K562 (cell line): ENCODE measurements around the gene FAM120B. TPM values are rescaled to one million over a fixed set of nuclear protein-coding genes. Genes with fewer than 3 reads are reported as not detected.

Source experiments
- ATAC-seq: fragments of 200-7000 bp; cut with Tn5 transposase; 3 replicates; pipeline ENCODE4 v1.9.1; 2020; ENCODE audit warnings: moderate library complexity
- BruUV-seq: library from RNA; stranded (reverse); fragments of 400-500 nt; replicated peaks from 2 replicates; lab custom pipeline; 2021; lab: Mats Ljungman, UMichigan
- CTCF ChIA-PET: fragments of 300-600 bp; formaldehyde crosslinking; extraction: SDS; loops from one replicate; lab custom pipeline; 2021; ENCODE audit warnings: low intra/inter-chr PET ratio; lab: Yijun Ruan, JAX
- POLR2A ChIA-PET: fragments of 300-600, 350-650 bp; sonication (Branson Sonifier 250); formaldehyde crosslinking; extraction: SDS; loops from one replicate; lab custom pipeline; 2021; ENCODE audit warnings: antibody characterized with exemption, inconsistent platforms; lab: Yijun Ruan, JAX
- DNase-seq, 4 experiments: peaks; one replicate each; pipeline versions ENCODE4 v3.0.0 to v3.0.0-alpha.2; 2011 to 2018; ENCODE audit warnings: low spot score in 3 of 4, mixed read lengths in 3 of 4; ENCODE audit errors: extremely low read depth in 1 of 4
- FAIRE-seq: peaks from 2 replicates; lab custom pipeline; 2011; peaks lifted over from hg19 to GRCh38; lab: Jason Lieb, UNC
- H2AFZ ChIP-seq: 2 replicates; pipeline ENCODE4 v1.6.0; 2011; ENCODE audit warnings: low read depth, low read length, control low read depth, inconsistent platforms
- H3K27ac ChIP-seq: fragments of 200-600 bp; 3 replicates; pipeline ENCODE4 v1.8.0; 2011; ENCODE audit warnings: low read depth, mild to moderate bottlenecking, control low read depth, inconsistent platforms, low read length, moderate library complexity, mixed read lengths; ENCODE audit errors: extremely low read depth
- H3K27me3 ChIP-seq, 2 experiments: fragments of 300-600 bp in 1 of 2; 2 replicates in 1 of 2; 3 replicates in 1 of 2; pipeline versions ENCODE4 v1.6.0 to v1.8.0; 2011; ENCODE audit warnings: inconsistent platforms in 2 of 2, low read length in 2 of 2, mild to moderate bottlenecking in 1 of 2, mixed read lengths in 1 of 2, moderate library complexity in 1 of 2; ENCODE audit not compliant: control insufficient read depth in 2 of 2, insufficient read depth in 2 of 2
- H3K36me3 ChIP-seq: fragments of 300-600 bp; 3 replicates; pipeline ENCODE4 v1.8.0; 2011; ENCODE audit warnings: mild to moderate bottlenecking, low read length, inconsistent platforms; ENCODE audit not compliant: control insufficient read depth, insufficient read depth
- H3K4me1 ChIP-seq, 2 experiments: fragments of 200-600 bp in 1 of 2; replicated peaks in 1 of 2; 2 replicates in 1 of 2; 3 replicates in 1 of 2; pipeline versions ENCODE4 v1.5.1 to v1.8.0; 2011; ENCODE audit warnings: inconsistent platforms in 2 of 2, low read length in 2 of 2, mild to moderate bottlenecking in 1 of 2, mixed read lengths in 1 of 2, moderate library complexity in 1 of 2; ENCODE audit not compliant: control insufficient read depth in 2 of 2, insufficient read depth in 2 of 2
- H3K4me2 ChIP-seq: 2 replicates; pipeline ENCODE4 v1.6.1; 2011; ENCODE audit warnings: low read length, control low read depth, inconsistent platforms, mixed read lengths; ENCODE audit not compliant: insufficient read depth
- H3K4me3 ChIP-seq: fragments of 200-600 bp; sonication (generic), shearing (Covaris generic); 2 replicates; pipeline ENCODE4 v1.5.1; 2016; ENCODE audit warnings: control low read depth, inconsistent platforms
- H3K79me2 ChIP-seq: fragments of 200-600 bp; 3 replicates; pipeline ENCODE4 v1.8.0; 2011; ENCODE audit warnings: low read length, inconsistent platforms; ENCODE audit not compliant: control insufficient read depth, insufficient read depth
- H3K9ac ChIP-seq, 2 experiments: 2 replicates each; pipeline versions ENCODE4 v1.6.0 to v1.6.1; 2011; ENCODE audit warnings: low read depth in 2 of 2, low read length in 2 of 2, control low read depth in 1 of 2, inconsistent platforms in 1 of 2, mild to moderate bottlenecking in 1 of 2, mixed read lengths in 1 of 2; ENCODE audit not compliant: insufficient read depth in 1 of 2
- H3K9me1 ChIP-seq: one replicate; pipeline ENCODE4 v1.6.0; 2011; ENCODE audit warnings: inconsistent platforms, mild to moderate bottlenecking, low read length, moderate library complexity; ENCODE audit not compliant: control insufficient read depth, insufficient read depth
- H3K9me3 ChIP-seq: replicated peaks from 2 replicates; pipeline ENCODE4 v1.5.1; 2011; ENCODE audit warnings: low read depth, low read length, inconsistent platforms; ENCODE audit not compliant: control insufficient read depth, insufficient read depth
- H4K20me1 ChIP-seq: replicated peaks from 2 replicates; pipeline ENCODE4 v1.6.1; 2011; ENCODE audit warnings: low read length, inconsistent platforms, mixed read lengths; ENCODE audit not compliant: control insufficient read depth, insufficient read depth
- ARNT ChIP-seq, 2 experiments: fragments of 450-650 bp; IDR thresholded peaks; 2 replicates each; pipeline ENCODE4 v1.6.1; 2016; ENCODE audit warnings: mild to moderate bottlenecking in 1 of 2
- BCL6 ChIP-seq: fragments of 250-450 bp; sonication (Bioruptor Pico); IDR thresholded peaks from 2 replicates; pipeline ENCODE4 v1.4.0; 2020
- CBX2 ChIP-seq: fragments of 200-600 bp; sonication (generic); IDR thresholded peaks from one replicate; pipeline ENCODE4 v1.6.1; 2012; ENCODE audit warnings: mild to moderate bottlenecking, low read length, inconsistent platforms; ENCODE audit not compliant: insufficient read depth, poor library complexity, severe bottlenecking
- FOXK2 ChIP-seq, 2 experiments: fragments of 450-650 bp; IDR thresholded peaks in 1 of 2; conservative IDR thresholded peaks in 1 of 2; 2 replicates each; pipeline ENCODE4 v1.6.1; 2016; ENCODE audit warnings: low read depth in 2 of 2, mild to moderate bottlenecking in 1 of 2
- FOXP1 ChIP-seq: sonication (generic); formaldehyde crosslinking; IDR thresholded peaks from 2 replicates; pipeline ENCODE4 v1.8.0; 2022; ENCODE audit warnings: mild to moderate bottlenecking, missing genetic modification reagents
- HCFC1 ChIP-seq: IDR thresholded peaks from 2 replicates; pipeline ENCODE4 v1.6.1; 2012; ENCODE audit warnings: low read depth, low read length, improper control_type of control experiment
- NCOA4 ChIP-seq: fragments of 450-650 bp; IDR thresholded peaks from 2 replicates; pipeline ENCODE4 v1.6.1; 2018; ENCODE audit warnings: mild to moderate bottlenecking; ENCODE audit not compliant: partially characterized antibody
- NFIC ChIP-seq: fragments of 450-650 bp; IDR thresholded peaks from 2 replicates; pipeline ENCODE4 v1.6.1; 2017; ENCODE audit warnings: mild to moderate bottlenecking, inconsistent platforms
- PATZ1 ChIP-seq: fragments of 250-450 bp; sonication (Bioruptor Pico); IDR thresholded peaks from 2 replicates; pipeline ENCODE4 v1.5.0; 2020; ENCODE audit warnings: mild to moderate bottlenecking, borderline replicate concordance
- PTRF ChIP-seq: fragments of 450-650 bp; IDR thresholded peaks from 2 replicates; pipeline ENCODE4 v1.6.1; 2016; ENCODE audit warnings: mild to moderate bottlenecking, missing genetic modification characterization, missing compliant biosample characterization
- RHOXF2B ChIP-seq: fragments of 250-450 bp; sonication (Bioruptor Pico); conservative IDR thresholded peaks from 2 replicates; pipeline ENCODE4 v1.5.1; 2021
- ZFP1 ChIP-seq: fragments of 450-650 bp; formaldehyde crosslinking; IDR thresholded peaks from 2 replicates; pipeline ENCODE4 v1.4.0; 2020; ENCODE audit warnings: mild to moderate bottlenecking, mixed read lengths
- ZNF212 ChIP-seq: fragments of 450-650 bp; formaldehyde crosslinking; IDR thresholded peaks from 2 replicates; pipeline ENCODE4 v1.4.0; 2020; ENCODE audit warnings: mild to moderate bottlenecking
- ZNF583 ChIP-seq: fragments of 250-450 bp; sonication (Bioruptor Pico); IDR thresholded peaks from 2 replicates; pipeline ENCODE4 v1.4.0; 2020
- WGBS: fragments of 100-300 bp; shearing (Covaris generic); methylation state at CpG from one replicate; pipeline ENCODE4 v1.1.6; 2016; ENCODE audit warnings: low coverage, mixed read lengths; ENCODE audit not compliant: insufficient coverage; ENCODE audit errors: missing lambda C conversion rate; 5-methylcytosine and 5-hydroxymethylcytosine counted together
- in situ Hi-C: fragments of 300-500 bp; cut with MboI; formaldehyde crosslinking; loops from 4 replicates; pipeline ENCODE4 v1.15.0; 2018; ENCODE audit warnings: inconsistent platforms, mixed read lengths
- intact Hi-C: fragments of 100-400 bp; cut with micrococcal nuclease; formaldehyde crosslinking; loops from 2 replicates; pipeline ENCODE4 v1.14.2; 2022
- polyA plus RNA-seq, 8 experiments: library from polyadenylated mRNA; depleted of rRNA in 4 of 8; stranded (reverse) in 5 of 8; unstranded in 3 of 8; fragments of >200 nt; fragmentation: Nextera tagmentation in 2 of 8; fragmentation: Illumina TruSeq in 1 of 8; extraction: Ambion mirVana in 2 of 8; extraction: Trizol in 1 of 8; gene quantifications; 2 replicates each; pipeline versions ENCODE4 v1.2.1 to v1.2.3, GENCODE V29; 2011 to 2014; ENCODE audit warnings: inconsistent platforms in 1 of 8, missing spikeins in 1 of 8
- total RNA-seq, 7 experiments: library from RNA; depleted of rRNA in 6 of 7; stranded (reverse); fragments of >200 nt in 6 of 7; fragmentation: Illumina TruSeq in 2 of 7; extraction: Trizol in 2 of 7; gene quantifications; 2 replicates each; pipeline versions ENCODE4 v1.2.1 to v1.2.3, GENCODE V29; 2011 to 2021; ENCODE audit warnings: low replicate concordance in 1 of 7
- TF ChIP-seq, protein P1 (sequence below): fragments of 450-650 bp; IDR thresholded peaks from 2 replicates; pipeline ENCODE4 v1.6.1; 2014; ENCODE audit warnings: low read depth, mild to moderate bottlenecking, moderate library complexity, borderline replicate concordance

The FAM120B gene
- total and polyA plus RNA-seq, 9 of the 15 experiments (the other 6 are each of a cell fraction or from before 2014, with no cell fraction given) = 3.5 to 22.6 (median 14.7) TPM

DNA sequence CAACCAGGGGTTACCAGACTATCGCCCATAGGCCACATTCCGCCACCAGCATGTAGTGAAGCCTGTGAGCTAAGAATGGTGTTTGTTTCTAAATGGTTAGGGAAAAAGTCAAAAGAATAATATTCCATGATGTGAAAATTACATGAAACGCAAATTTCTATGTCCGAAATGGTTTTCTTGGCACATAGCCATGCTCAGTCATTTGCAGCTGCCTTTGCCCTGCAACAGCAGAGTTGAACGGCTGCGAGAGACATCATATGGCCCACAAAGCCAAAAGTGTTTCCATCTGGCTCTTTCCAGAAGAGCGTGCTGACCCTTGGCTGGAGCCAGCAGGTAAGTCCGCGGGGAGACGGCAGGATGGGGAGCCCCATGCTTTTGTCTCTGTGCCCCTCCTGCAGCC is 60.7 kb downstream of the FAM120B start:
- in situ Hi-C loops (no loop called here), intact Hi-C loops (no loop called here)
- no peaks in the 10 kb centered on the region for H3K27me3 ChIP-seq
- 91% methylated on average over 10 of the region's 10 CpGs for WGBS
- H3K4me2 ChIP-seq = no peak overlapping the region
- ATAC-seq (no peak), DNase-seq (no peak), FAIRE-seq (no peak)
- H3K9me1 ChIP-seq = no peaks in the 10 kb centered on the region
- peaks cover 0 to 3% of the 10 kb centered on the region in 2 experiments; a peak in 2 of 5 replicates for H3K4me1 ChIP-seq
- no TSS peak for BruUV-seq
- no peaks in the 10 kb centered on the region for H4K20me1 ChIP-seq
- CTCF ChIA-PET = no interaction called here
- no peak overlapping the region for H3K9ac ChIP-seq
- H3K4me3 ChIP-seq = no peak overlapping the region
- H3K9me3 ChIP-seq = no peaks in the 10 kb centered on the region
- H3K79me2 ChIP-seq = no peaks in the 10 kb centered on the region
- TF ChIP-seq NFIC = peak; percentile 63
- no peak for TF ChIP-seq CBX2
- POLR2A ChIA-PET = interaction anchor here (0.7 to 1.0 kb wide), 2 partner anchors 30 to 377 kb away, joined by 3 to 4 read pairs; no protein-coding TSS in a partner anchor
- no peak overlapping the region for H2AFZ ChIP-seq
- no peak overlapping the region for H3K27ac ChIP-seq
- peaks cover 1% of the 10 kb centered on the region; the same call in 2 of the 3 replicates for H3K36me3 ChIP-seq

- H3K79me2 ChIP-seq = no peaks in the 10 kb centered on the region
- H3K4me2 ChIP-seq = no peak overlapping the region
- peaks cover 0 to 3% of the 10 kb centered on the region in 2 experiments; a peak in 2 of 5 replicates for H3K4me1 ChIP-seq
- CTCF ChIA-PET = no interaction called here
- H3K27me3 ChIP-seq = no peaks in the 10 kb centered on the region
- in situ Hi-C loops (no loop called here), intact Hi-C loops (no loop called here)
- no peak overlapping the region for H3K9ac ChIP-seq
- H3K4me3 ChIP-seq = no peak overlapping the region
- no peaks in the 10 kb centered on the region for H4K20me1 ChIP-seq
- DNase-seq (no peak), FAIRE-seq (no peak), ATAC-seq (no peak)
- H3K9me3 ChIP-seq = no peaks in the 10 kb centered on the region
- WGBS = 33% methylated on average over 2 of the region's 2 CpGs
- BruUV-seq = no TSS peak
- no peak overlapping the region for H3K27ac ChIP-seq
- H2AFZ ChIP-seq = no peak overlapping the region
- H3K36me3 ChIP-seq = no peaks in the 10 kb centered on the region; the same call in 2 of the 3 replicates
- POLR2A ChIA-PET = no interaction called here
- no peaks in the 10 kb centered on the region for H3K9me1 ChIP-seq
- TF ChIP-seq ZNF212 (CRISPR knock-in tag) (no peak), ARNT (IDR thresholded peaks at IDR 0.05) (no peak), PTRF (tag) (no peak), HCFC1 (no peak), BCL6 (no peak), ZNF583 (CRISPR knock-in tag) (no peak), NCOA4 (no peak), FOXP1 (CRISPR knock-in tag) (no peak), FOXK2 (conservative IDR thresholded peaks at IDR 0.05 in 1 of 2, IDR thresholded peaks at IDR 0.05 in 1 of 2; ENCODE audit: low read depth in 2 of 2) (no peak), PATZ1 (CRISPR knock-in tag) (no peak), ZFP1 (no peak), RHOXF2B (CRISPR knock-in tag) (no peak)
- TF ChIP-seq, protein P1, sequence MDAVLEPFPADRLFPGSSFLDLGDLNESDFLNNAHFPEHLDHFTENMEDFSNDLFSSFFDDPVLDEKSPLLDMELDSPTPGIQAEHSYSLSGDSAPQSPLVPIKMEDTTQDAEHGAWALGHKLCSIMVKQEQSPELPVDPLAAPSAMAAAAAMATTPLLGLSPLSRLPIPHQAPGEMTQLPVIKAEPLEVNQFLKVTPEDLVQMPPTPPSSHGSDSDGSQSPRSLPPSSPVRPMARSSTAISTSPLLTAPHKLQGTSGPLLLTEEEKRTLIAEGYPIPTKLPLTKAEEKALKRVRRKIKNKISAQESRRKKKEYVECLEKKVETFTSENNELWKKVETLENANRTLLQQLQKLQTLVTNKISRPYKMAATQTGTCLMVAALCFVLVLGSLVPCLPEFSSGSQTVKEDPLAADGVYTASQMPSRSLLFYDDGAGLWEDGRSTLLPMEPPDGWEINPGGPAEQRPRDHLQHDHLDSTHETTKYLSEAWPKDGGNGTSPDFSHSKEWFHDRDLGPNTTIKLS = no peak
Measured at GRCh38 chr6:170368544-170368943, 62.0 kb downstream of the FAM120B start.
